ENCODE results near the gene ASB6.

DNA sequence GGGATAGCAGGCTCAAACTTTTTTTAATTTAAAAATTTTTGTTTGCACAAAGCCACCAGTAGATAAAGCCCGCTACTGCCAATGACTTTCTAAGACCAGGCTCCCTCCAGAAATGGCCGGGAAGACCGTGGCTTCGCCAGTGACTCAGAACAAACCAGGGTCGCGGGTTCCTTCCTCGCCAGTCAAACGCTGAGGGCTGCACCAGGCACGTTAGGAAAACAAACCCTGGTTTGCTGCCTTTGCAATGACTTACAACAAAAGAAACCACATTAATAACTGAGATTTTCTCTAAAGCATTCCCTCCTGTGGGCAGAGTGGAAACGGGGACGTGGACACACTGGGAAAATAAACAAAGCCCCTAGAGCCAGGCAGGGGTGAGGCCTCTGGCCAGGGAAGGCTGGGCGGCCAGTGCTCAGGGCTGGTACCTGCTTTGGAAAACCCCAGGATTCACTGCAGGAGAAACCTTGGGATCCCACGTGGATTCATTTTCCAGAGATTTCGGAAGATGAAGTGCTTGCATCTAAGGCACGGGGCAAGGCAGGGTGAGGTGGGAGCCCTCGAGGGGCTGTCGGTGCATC, 27.3 kb upstream of the ASB6 start:
- TF ChIP-seq CTCF (IDR thresholded peaks at IDR 0.05) (no peak), EP300 (IDR thresholded peaks at IDR 0.05) (no peak), POLR2A (IDR thresholded peaks at IDR 0.05; ENCODE audit: low read depth) (no peak)
